ENCODE data around the gene IPO11.

DNA sequence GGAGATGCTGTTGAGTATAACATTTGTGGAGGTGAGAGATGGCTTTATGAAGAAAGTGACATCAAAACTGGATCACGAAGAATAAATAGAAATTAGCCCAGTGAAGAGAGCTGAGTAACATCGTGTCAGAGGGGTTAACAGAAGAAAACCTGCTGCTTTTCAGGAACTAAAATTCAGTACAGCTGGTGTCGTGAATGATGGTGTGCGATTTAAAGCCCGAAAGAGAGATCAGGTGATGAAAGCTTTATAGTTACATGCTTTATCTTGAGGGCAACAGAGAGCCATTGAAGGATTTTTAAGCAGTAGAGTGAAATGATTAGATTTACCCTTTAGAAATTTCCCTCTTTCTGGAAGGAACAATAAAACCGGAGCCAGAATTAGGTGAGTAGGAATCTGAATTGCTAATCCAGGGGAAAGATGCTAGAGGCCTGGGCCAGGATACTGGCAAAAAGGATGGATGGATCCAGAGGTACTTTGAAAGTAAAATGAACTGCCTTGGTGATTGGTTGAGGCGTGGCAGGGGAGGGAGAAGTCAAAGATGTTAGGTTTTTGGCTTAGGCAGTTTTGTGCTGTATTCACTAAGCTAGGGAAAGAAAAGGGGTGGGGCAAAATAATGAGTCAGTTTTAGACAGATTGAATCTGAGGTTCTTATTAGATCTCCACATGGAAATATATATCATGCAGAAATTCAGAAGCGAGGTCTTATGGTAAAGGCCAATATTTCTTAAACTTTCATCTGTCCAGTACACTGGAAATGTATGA, 169.5 kb downstream of the IPO11 start:
- no peak for TF ChIP-seq CTCF (IDR thresholded peaks at IDR 0.05; ENCODE audit: low read depth, low read length, missing input control)
- no peak for TF ChIP-seq MAX (IDR thresholded peaks at IDR 0.05)
- no peak for TF ChIP-seq JUND (IDR thresholded peaks at IDR 0.05)

Measured in liver (tissue), 3 donors.